Measurements from ENCODE around the gene ZFPL1. TPM values are rescaled to one million over a fixed set of nuclear protein-coding genes. Genes with fewer than 3 reads are reported as not detected.

Gene ZFPL1
- total and polyA plus RNA-seq, 4 donors, result 12.3 to 19.2 (median 16.3) TPM

- H3K9ac ChIP-seq (ENCODE audit: low read depth in 1 of 2, low read length in 2 of 2), result no peak overlapping the region
Observed at GRCh38 chr11:65047581-65048422, 36.2 kb upstream of the ZFPL1 start.

More at GRCh38 chr11:65047581-65048422, 36.2 kb upstream of the ZFPL1 start:
- H3K4me1 ChIP-seq (ENCODE audit: control insufficient read depth in 4 of 4, insufficient read depth in 4 of 4, low read length in 3 of 4), result peaks cover 0 to 7% (median 1%) of the 10 kb centered on the region in 4 donors
- no peak overlapping the region for H3K27ac ChIP-seq (ENCODE audit: low read depth in 1 of 2, low read length in 2 of 2)
- H3K9me3 ChIP-seq (ENCODE audit: control insufficient read depth in 4 of 4, low read length in 3 of 4), result no peaks in the 10 kb centered on the region
- peak overlapping the region in 2 of 3 donors; percentile 13 to 16 for H3K4me3 ChIP-seq (ENCODE audit: low read depth in 1 of 3, low read length in 3 of 3)
- peaks cover 0 to 5% (median 2%) of the 10 kb centered on the region in 4 donors for H3K36me3 ChIP-seq (ENCODE audit: control insufficient read depth in 4 of 4, insufficient read depth in 3 of 4, low read depth in 1 of 4, low read length in 3 of 4)
- H3K27me3 ChIP-seq (ENCODE audit: control insufficient read depth in 4 of 4, insufficient read depth in 4 of 4, low read length in 3 of 4), result no peaks in the 10 kb centered on the region
- DNase-seq (ENCODE audit: low spot score), result no peak
- no peak for TF ChIP-seq TAF1 (conservative IDR thresholded peaks at IDR 0.05)
- no peak for TF ChIP-seq FOXA2 (IDR thresholded peaks at IDR 0.05)
- TF ChIP-seq GABPA (IDR thresholded peaks at IDR 0.05 in 1 of 2, conservative IDR thresholded peaks at IDR 0.05 in 1 of 2), result no peak
- no peak for TF ChIP-seq YY1 (IDR thresholded peaks at IDR 0.05)
- TF ChIP-seq EGR1 (IDR thresholded peaks at IDR 0.05; ENCODE audit: low read depth in 2 of 2), result no peak
- TF ChIP-seq HNF4A (conservative IDR thresholded peaks at IDR 0.05), result no peak
- TF ChIP-seq ATF3 (IDR thresholded peaks at IDR 0.05), result no peak
- TF ChIP-seq CTCF (IDR thresholded peaks at IDR 0.05; ENCODE audit: low read depth, low read length, missing input control), result no peak
- no peak for TF ChIP-seq ZBTB33 (IDR thresholded peaks at IDR 0.05)
- TF ChIP-seq FOXA1 (IDR thresholded peaks at IDR 0.05), result no peak
- no peak for TF ChIP-seq HNF4G (IDR thresholded peaks at IDR 0.05)
- no peak for TF ChIP-seq JUND (IDR thresholded peaks at IDR 0.05)
- TF ChIP-seq MAX (IDR thresholded peaks at IDR 0.05), result no peak
- TF ChIP-seq SP1 (IDR thresholded peaks at IDR 0.05), result no peak
- TF ChIP-seq NR2F2 (IDR thresholded peaks at IDR 0.05), result no peak
- no peak for TF ChIP-seq REST (IDR thresholded peaks at IDR 0.05)
- TF ChIP-seq RXRA (IDR thresholded peaks at IDR 0.05), result no peak
- TF ChIP-seq RAD21 (IDR thresholded peaks at IDR 0.05), result no peak
- WGBS, result 41% methylated on average over 56 of the region's 56 CpGs
